ENCODE measurements around the gene IDE. TPM values are rescaled to one million over a fixed set of nuclear protein-coding genes. Genes with fewer than 3 reads are reported as not detected.

The IDE gene
- total RNA-seq, 1 experiment from 2014 or later = 41.2 TPM

GRCh38 chr10:92506336-92506735 is 67.6 kb downstream of the IDE start:
- no TSS peak for BruUV-seq (replicated peaks)
- CTCF ChIA-PET = no interaction called here

GRCh38 chr10:92505044-92505443 is 68.8 kb downstream of the IDE start:
- no peak for TF ChIP-seq CTCF (conservative IDR thresholded peaks at IDR 0.05)
- TF ChIP-seq EZH2 (IDR thresholded peaks at IDR 0.05; ENCODE audit: low read depth) = no peak
- Histone ChIP-seq H3K27ac (no peak overlapping the region), H3K4me1 (replicated peaks; ENCODE audit: insufficient read depth) (no peaks in the 10 kb centered on the region), H3K36me3 (ENCODE audit: low read depth) (no peaks in the 10 kb centered on the region), H4K20me1 (ENCODE audit: insufficient read depth) (no peaks in the 10 kb centered on the region), H3K4me3 (no peak overlapping the region), H3K79me2 (ENCODE audit: low read depth) (no peaks in the 10 kb centered on the region), H3K4me2 (no peak overlapping the region), H3K9me3 (ENCODE audit: insufficient read depth, low read depth) (no peaks in the 10 kb centered on the region), H2AFZ (no peak overlapping the region), H3K27me3 (ENCODE audit: insufficient read depth, low read depth) (no peaks in the 10 kb centered on the region), H3K9me2 (ENCODE audit: insufficient read depth) (no peaks in the 10 kb centered on the region), H3F3A (ENCODE audit: insufficient read depth, low read depth) (no peaks in the 10 kb centered on the region)
- ChIA-PET POLR2A (ENCODE audit: unreplicated experiment) (no interaction called here), CTCF (no interaction called here)
- no TSS peak for BruUV-seq (replicated peaks)
- intact Hi-C loops (cut with micrococcal nuclease; ENCODE audit: unreplicated experiment) = no loop called here
- DNase-seq = no peak

More at GRCh38 chr10:92506336-92506735, 67.6 kb downstream of the IDE start:
- Histone ChIP-seq H3K4me1 (replicated peaks; ENCODE audit: insufficient read depth) (no peaks in the 10 kb centered on the region), H3K79me2 (ENCODE audit: low read depth) (no peaks in the 10 kb centered on the region), H3F3A (ENCODE audit: insufficient read depth, low read depth) (no peaks in the 10 kb centered on the region), H3K36me3 (ENCODE audit: low read depth) (no peaks in the 10 kb centered on the region), H3K9me2 (ENCODE audit: insufficient read depth) (no peaks in the 10 kb centered on the region), H3K27me3 (ENCODE audit: insufficient read depth, low read depth) (no peaks in the 10 kb centered on the region), H2AFZ (no peak overlapping the region), H3K4me2 (no peak overlapping the region), H3K27ac (no peak overlapping the region), H3K4me3 (no peak overlapping the region), H3K9me3 (ENCODE audit: insufficient read depth, low read depth) (no peaks in the 10 kb centered on the region), H4K20me1 (ENCODE audit: insufficient read depth) (no peaks in the 10 kb centered on the region)
- POLR2A ChIA-PET (ENCODE audit: unreplicated experiment) = no interaction called here
- no peak for TF ChIP-seq CTCF (conservative IDR thresholded peaks at IDR 0.05)
- TF ChIP-seq EZH2 (IDR thresholded peaks at IDR 0.05; ENCODE audit: low read depth) = no peak
- intact Hi-C loops (cut with micrococcal nuclease; ENCODE audit: unreplicated experiment) = no loop called here
- no peak for DNase-seq

GRCh38 chr10:92502296-92502808 is 71.5 kb downstream of the IDE start:
- no TSS peak for BruUV-seq (replicated peaks)
- no peak overlapping the region for H3K4me2 ChIP-seq
- no peaks in the 10 kb centered on the region for H3K36me3 ChIP-seq (ENCODE audit: low read depth)
- no peaks in the 10 kb centered on the region for H3F3A ChIP-seq (ENCODE audit: insufficient read depth, low read depth)
- no peaks in the 10 kb centered on the region for H3K27me3 ChIP-seq (ENCODE audit: insufficient read depth, low read depth)
- H4K20me1 ChIP-seq (ENCODE audit: insufficient read depth) = no peaks in the 10 kb centered on the region
- no peaks in the 10 kb centered on the region for H3K9me3 ChIP-seq (ENCODE audit: insufficient read depth, low read depth)
- H3K9me2 ChIP-seq (ENCODE audit: insufficient read depth) = no peaks in the 10 kb centered on the region
- H2AFZ ChIP-seq = no peak overlapping the region
- H3K27ac ChIP-seq = no peak overlapping the region
- intact Hi-C loops (cut with micrococcal nuclease; ENCODE audit: unreplicated experiment) = no loop called here
- H3K79me2 ChIP-seq (ENCODE audit: low read depth) = no peaks in the 10 kb centered on the region
- ChIA-PET POLR2A (ENCODE audit: unreplicated experiment) (no interaction called here), CTCF (no interaction called here)
- no peak overlapping the region for H3K4me3 ChIP-seq
- no peaks in the 10 kb centered on the region for H3K4me1 ChIP-seq (replicated peaks; ENCODE audit: insufficient read depth)
- TF ChIP-seq CTCF (conservative IDR thresholded peaks at IDR 0.05) (no peak), EZH2 (IDR thresholded peaks at IDR 0.05; ENCODE audit: low read depth) (no peak)
- no peak for DNase-seq
